ENCODE results near the gene DYNC1H1.

DYNC1H1 gene

DNA sequence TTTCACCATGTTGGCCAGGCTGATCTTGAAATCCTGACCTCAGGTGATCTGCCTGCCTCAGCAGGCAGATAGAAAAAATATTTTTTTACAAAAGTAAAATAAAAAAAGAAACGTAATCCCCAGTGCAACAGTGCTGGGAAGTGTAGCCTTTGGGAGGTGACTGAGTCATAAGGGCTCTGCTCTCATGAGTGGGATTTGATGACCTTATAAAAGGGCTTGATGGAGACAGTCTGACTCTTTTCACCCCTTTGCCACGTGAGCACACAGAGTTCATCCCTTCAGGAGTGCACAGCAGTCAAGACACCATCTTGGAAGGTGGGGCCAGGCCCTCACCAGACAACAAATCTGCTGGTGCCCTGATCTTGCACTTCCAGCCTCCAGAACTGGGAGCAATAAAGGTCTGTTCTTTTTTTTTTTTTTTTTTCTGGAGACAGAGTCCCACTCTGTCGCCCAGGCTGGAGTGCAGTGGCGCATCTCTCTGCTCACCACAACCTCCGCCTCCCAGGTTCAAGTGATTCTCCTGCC is 24.7 kb upstream of the DYNC1H1 start:
- DNase-seq = no peak

DNA sequence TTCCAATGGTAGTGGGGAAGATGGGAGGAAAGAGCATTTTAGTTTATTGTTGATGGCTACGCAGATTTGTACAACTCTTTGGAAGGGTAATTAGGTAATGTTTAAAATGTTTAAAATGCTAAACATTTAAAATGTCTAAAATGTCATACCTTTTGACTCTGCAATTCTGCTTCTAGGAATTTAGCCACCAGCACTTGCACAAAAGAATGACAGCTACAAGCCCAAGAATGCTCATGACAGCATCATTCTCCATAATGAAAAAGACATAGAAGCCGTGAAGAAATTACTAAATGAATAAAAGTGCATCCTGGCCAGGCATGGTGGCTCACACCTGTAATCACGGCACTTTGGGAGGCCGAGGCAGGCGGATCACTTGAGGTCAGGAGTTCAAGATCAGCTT is 19.9 kb upstream of the DYNC1H1 start:
- DNase-seq = no peak

DNA sequence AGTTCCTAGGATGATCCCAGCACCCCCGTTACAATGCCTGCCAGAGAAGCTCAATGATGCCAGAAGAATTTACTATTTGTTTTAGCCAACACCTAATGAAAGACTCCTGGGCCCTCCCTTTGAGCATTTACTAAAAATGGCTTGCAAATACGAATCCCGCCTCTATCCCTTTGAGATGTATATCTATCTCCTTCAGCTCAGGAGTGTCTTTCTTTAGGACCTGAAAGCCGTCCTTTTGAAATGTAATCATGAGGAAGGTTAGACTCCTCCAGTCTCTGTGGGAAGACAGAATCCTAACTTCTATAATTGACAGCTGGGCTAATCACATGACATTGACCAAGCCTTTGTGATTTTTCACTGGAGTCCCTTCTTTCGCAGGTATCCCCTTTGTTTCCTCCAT is 19.2 kb upstream of the DYNC1H1 start:
- no peak for DNase-seq

DNA sequence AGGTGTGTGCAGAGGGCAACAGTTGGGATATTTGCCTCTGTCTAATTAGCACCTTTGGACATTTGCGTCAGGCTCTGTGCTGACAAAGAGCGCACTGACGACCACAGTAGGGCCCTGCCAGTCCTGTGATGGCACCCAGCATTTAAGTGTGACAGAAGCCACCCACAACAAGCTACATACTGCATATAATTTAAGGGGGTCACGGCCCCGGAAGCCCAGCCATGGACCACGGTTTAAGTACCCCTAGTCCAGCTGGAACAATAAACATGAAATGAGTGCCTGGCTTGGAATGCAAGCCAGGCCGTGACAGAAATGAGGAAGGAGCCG is 16.8 kb upstream of the DYNC1H1 start:
- DNase-seq = peak in 3 of 56 donors; percentile 39 to 57 (median 56)

DNA sequence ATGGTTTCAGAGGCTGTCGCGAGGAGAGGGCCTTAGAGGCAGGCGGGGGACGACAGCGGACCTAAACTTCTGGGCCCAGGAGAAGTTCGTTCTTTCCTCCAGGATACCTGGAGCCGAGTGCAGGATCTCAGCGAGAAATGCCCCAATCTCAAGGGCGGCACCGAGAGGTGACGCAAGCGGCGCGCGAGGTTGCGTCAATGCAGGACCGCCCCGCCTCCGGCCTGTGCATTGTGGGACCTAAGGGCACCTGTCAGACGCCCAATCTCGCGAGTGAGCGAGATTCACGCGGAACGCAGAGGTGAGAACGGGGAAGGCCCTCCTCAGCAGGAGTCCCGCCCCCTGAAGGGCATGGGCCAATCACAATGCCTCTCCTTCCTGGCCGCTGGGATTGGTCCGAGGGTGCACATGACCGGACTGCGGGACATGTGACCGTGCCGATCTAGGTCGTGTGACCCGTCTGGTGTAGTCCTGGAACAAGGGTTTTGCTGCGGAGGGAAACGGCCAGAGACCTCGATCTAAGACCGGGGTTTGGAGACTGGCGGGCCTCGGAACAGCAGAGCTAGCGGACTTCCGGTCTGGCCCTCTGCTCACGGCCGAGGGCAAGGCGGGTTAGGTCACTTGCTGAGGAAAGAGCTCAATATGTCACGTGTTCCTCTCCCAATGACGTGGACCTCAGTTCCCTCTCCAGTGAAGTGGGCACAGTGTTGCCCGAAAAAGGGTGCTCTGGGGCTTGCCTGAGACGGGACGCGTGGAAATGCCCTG is 16.3 kb upstream of the DYNC1H1 start:
- DNase-seq = peak; percentile 95 to 100 (median 99)

DNA sequence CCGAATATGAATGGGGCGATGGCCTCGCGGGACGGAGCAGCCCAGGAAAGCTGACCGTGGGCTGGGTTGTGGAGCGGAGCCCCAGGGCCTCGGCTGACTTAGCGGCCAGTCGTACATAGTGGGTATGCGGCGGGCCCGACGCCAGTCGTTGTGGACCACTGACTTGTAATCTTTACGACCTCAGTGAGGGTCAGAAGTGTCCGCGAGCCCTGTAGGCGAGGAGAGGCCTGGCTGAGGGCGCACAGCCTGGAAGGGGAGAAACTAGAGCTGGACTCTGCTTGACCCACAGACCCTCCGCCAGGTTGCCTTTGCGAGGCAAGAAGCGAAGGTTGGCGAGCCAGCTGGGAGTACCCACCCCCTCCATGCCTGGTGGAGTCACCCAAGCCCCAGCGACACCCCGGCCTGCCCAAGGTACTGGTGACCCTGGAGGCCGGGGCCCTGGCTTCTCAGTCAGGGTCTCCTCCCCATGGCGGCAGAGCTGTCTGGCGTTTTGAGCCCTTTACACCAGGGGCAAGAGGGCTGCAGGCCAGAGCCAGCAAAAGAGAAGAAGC is 15.6 kb upstream of the DYNC1H1 start:
- peak in 2 of 56 donors; percentile 36 to 56 for DNase-seq

DNA sequence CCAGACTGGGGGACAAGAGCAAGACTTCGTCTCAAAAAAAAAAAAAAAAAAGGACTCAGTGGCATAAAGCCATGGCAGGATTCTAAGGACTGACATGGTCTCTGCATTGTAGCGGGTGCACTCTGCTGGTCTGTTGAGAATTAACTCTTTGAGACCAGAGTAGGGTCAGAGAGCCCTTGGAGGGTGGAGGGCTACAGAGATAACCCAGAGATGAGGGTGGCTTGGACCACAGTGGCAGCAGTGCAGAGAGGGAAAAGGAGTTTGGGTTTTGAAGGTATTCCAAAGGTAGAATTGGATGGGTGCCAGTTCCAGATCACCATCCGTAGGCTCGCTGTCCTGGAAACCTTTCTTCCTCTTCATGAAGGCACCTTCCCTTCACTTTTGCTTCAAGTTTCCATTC is 14.3 kb upstream of the DYNC1H1 start:
- DNase-seq = no peak

DNA sequence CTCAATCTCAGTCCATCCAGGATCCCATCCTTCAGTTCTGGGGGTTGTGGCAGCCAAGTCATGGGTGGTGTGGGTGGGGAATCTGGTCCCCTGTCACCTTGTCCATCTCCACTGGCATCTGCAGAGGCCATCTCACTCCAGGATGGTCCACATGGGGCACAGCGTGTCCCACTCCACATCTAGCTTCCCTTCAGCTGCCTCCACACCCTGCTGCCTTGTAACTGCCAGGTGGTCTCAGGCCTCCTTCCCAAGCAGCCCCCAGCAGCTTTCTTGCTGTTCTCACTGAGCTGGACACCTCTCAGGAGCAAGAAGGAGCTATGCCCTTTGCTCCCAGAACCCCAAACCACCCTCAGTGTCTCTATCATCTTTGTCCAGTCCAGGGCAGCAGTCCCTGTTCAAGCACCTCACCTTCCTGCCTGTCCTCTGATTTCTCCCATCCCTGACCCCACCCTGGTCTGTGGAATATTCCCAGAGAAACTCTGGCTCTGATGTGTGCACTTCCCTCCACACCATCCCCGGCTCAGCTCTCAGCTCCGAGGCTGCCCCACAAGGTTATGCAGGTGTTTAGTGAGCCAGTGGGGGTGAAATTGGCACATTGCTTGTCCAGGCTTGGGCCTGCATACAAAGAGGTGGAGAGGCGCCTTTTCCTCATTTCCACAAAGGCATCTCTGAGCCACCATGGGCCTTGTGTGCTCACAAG is 13.7 kb upstream of the DYNC1H1 start:
- DNase-seq = no peak

DNA sequence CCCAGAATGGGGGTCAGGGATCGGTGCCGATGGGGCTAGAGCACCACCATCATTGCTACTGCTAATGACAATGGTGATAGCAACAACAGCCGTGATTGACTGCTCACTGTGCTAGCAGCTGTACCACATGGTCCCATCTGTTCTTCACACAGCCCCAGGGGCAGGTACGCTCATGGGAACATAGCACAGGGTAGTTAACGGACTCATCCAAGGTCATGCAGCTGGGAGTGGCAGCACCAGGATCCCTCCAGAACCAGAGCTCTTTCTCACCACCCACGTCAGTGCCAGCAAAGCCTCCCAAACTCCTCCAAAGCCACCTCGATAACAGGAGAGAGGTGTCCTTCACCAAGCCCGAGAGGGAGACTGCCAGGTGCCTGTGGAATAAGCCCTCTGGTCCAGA is 11.2 kb upstream of the DYNC1H1 start:
- no peak for DNase-seq

DNA sequence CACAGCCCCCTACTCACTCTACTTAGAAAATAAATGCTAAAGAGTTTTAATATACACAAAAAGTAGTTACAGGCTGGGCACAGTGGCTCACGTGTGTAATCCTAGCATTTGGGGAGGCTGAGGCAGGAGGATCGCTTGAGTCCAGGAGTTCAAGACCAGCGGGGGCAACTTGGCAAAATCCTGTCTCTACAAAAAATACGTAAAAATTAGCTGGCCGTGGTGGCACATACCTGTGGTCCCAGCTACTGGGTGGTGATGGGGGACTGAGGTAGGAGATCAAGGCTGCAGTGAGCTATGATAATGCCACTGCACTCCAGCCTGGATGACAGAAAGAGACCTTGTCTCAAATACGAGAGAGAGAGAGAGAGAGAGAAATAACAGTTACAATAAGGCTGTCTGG is 9.9 kb upstream of the DYNC1H1 start:
- no peak for DNase-seq

DNA sequence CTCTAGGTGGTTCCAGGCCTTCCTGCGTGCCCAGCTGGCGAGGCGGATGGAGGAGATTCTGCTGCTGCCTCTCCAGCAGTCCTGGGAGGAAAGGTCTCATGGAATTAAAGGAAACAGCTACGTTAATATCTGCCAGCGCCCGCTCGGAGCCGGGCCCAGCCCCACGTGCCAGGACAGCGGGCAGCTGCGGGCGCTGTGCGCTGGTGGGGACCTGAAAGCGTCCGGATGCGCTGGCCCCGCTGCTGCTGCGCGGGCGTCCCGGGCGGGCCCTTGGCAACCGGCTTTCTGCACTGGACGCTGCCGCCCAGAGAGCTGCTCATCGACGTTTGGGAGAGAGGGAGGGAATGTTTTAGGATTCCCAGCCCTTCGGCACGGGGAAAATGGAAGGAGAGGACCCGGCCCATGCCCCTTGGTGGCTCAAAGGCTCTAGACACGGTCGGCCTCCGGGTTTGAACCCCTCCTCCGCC is 8.6 kb upstream of the DYNC1H1 start:
- DNase-seq = no peak

DNA sequence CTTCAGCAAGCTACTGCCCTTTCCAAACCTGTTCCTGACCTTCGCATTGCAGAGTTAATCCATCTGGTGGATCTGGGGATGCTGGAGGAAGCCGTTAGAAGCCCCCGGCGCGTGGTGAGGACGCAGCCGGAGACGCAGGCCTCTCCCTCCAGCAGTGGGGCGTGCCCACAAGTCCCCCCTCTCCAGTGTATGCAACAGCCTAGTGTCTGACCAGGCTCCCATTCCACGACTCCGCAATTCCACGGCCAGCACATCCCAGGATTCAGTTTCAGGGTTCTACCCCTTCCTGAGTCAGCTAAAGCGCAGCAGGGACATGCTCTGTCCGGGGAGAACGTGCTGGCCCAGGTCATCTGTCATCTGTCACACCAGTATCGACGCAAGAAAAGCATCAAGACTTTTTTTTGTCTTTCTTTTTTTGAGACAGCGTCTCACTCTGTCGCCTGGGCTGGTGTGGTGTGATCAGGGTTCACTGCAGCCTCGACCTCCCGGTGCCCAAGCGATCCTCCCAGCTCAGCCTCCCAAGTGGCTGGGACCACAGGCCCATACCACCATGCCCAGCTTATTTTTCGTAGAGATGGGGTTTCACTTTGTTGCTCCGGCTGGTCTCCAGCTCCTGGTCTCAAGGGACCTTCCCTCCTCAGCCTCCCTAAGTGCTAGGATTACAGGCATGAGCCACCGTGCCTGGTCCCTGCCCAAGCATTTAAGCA is 8.0 kb upstream of the DYNC1H1 start:
- no peak for DNase-seq

DNA sequence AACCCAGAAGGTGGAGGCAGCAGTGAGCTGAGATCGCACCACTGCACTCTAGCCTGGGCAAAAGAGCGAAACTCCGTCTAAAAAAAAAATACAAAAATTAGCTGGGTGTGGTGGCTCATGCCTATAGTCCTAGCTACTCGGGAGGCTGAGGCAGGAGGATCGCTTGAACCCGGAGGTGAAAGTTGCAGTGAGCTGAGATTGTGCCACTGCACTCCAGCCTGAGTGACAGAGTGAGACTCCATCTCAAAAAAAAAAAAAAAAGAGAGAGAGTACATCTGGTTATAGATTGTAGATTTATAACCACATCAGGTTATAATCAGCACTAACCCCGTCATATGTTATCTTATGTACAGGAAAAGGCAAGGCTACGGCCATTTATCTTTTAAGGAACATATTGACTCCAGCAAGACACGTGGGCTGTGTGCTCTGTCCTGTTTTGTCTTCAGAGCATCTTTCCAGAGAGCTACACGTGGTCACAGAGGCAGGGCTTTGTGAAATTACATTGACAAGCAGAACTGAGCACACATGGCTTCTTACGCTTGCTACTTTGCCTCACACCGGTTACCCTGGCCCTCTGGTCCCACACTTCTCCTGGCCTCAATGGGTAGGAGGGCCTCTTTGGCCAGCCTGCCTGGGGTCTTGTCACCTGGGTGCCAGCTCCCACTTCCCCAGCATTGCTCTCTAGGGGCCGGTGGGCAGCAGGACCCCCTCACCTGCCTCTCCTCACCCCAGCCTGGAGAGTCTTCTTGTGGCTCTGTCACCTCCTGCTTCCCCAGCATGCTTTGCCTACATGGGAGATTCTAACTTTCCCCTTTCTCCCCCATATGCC is 6.8 kb upstream of the DYNC1H1 start:
- no peak for DNase-seq

DNA sequence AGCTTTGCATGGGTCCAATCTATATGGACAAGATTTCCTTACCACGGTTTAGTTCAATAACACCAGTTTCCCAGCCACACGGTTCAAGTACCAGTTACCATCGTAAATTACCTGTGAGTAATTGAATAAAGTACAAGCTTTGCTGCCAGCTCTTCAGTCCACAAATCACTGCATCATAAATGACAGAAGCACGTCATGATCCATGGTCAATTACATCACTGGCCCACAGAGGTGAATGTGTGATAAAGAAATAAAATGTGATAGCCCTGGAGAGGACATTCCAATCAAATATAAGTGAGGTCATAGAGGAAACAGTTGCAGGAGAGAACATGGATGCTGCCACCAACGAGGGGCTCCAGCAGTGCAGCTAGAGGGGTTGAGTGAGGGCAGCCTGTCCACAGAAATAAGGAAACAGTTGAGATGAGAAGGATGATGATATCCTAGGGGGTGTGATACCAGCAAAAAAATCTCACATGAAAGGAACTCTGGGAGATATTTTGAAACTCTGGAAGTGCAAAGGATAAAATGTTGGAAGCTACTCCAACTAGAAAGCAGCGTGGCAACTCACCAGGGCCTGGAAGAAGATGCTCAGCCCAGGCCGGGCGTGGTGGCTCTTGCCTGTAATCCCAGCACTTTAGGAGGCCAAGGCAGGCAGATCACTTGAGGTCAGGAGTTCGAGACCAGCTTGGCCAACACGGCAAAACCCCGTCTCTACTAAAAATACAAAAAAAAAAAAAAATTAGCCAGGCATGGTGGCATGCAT is 5.8 kb upstream of the DYNC1H1 start:
- no peak for DNase-seq

DNA sequence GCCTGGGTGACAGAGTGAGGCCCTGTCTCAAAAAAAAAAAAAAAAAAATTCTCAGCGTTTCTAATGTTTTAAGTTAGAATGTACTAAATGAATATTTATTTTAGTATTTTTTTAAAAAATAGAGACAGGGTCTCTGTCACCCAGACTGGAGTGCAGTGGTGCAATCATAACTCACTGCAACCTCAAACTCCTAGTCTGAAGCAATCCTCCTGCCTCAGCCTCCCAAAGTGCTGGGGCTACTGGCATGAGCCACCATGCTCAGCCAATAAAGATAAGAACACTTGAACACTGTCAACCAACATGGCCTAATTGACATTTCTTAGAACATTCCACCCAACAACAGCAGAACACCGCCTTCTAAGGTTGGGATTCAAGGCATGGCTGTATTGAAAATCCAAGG is 5.1 kb upstream of the DYNC1H1 start:
- DNase-seq = no peak

DNA sequence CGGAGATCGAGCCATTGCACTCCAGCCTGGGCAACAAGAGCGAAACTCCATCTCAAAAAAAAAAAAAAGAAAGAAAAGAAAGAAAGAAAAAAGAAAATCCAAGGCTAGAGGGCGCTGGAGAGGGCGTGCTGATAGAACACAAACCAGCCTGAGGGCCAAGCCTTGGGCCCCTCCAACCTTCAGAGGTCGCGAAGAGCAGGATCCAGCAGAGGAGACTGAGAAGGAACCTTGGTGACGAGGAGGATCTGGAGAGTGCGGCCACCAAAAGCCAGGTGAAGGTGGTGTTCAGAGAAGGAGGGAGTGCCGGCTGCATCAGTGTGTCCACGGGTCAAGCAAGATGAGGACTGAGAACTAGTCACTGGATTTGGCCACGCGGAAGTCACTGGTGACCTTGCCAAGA is 4.1 kb upstream of the DYNC1H1 start:
- no peak for DNase-seq

DNA sequence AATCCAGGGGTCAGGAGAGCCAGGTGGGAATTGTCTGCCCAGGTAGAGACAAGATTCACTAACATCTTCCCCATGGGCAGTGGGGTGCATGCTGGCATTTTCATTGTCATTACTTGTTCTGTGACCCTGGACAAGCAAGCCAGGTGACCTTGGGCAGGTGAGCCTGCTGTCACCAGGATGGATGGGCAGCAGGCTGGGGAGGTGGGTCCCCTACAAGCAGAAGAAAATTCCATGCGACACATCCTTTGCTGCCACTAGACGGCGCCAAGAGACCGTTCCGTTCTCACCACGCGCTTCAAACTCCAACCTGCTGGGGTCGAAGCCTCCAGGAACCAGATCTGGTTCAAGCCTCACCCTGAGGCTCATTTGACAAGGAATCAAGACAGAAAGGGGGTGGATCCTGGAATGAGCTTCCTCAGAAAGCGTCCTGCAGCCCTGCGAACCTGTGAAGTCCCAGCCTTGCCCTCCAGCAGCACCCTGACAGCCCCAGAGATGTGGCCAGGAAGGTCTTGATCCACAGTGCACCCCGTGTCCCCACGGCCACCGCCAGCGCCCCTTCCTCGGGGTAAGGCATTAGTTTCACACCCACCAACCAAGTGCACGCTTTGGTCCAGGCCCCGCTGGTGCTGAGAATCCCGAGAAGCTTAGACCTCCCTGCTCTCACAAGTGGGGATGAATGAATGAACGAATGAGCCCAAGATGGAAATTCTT is 3.2 kb upstream of the DYNC1H1 start:
- DNase-seq = peak in 46 of 56 donors; percentile 8 to 78 (median 40)

DNA sequence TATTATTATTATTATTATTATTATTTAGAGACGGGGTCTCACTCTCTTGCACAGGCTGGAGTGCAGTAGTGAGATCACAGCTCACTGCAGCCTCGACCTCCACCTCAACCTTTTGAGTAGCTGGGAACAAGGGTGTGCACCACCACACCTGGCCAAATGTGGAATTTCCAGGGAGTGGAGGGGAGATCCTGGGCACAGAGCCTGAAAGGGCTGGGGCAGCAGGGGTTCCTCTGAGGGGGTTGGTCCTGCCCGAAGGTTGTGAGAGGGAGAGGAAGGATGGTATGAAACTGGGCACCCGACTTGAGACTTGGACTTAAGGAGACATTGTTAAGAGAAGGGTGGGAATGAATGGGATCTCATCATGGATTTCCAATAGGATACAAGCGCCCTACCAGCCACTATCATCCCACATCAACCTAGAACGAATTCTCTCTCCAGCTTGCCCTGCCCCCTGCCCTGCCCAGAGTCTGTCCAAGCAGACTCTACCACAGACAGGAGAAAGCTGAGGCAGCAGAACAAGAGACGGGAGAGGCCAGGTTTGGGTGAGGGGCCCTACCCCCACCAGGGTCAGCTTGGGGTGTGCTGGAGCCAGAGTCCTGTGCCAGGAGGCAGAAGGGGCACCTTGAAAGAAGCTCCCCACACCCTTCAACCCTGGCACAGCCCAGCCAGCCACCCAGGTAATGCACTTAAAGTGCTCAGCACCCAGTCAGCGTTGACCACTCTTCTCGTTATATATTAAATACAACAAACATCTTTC is 2.4 kb upstream of the DYNC1H1 start:
- DNase-seq = no peak

DNA sequence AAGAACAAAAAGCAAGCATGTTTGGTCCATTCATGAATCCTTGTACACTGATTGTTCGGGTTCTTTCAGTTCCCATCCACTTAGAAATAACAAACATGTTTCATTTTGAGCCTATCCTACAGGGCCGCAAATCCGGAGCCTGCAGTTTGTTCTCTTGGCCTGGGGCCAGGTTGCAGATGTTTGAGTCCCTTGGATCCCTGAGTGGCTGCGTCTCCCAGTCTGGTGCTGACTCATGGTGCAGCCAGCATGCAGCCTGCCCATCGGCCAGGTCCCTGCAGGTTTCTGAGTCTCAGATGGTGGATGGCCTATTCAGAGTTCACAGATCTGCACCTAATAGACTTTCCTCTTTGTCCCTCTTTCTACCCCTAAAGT is 1.9 kb upstream of the DYNC1H1 start:
- peak in 35 of 56 donors; percentile 5 to 80 (median 40) for DNase-seq
